Sigmoid colon (tissue), 7 donors: Measurements from ENCODE around the gene CPZ. TPM values are rescaled to one million over a fixed set of nuclear protein-coding genes. Genes with fewer than 3 reads are reported as not detected.
A peak's percentile ranks its signal among the peaks of the same experiment; 100 is the strongest.
"Not testable (repeated sequence)": the region's sequence is repeated elsewhere in the genome, so short reads cannot be mapped to it uniquely, and the experiment has no call there.

Experiments used
- DNase-seq: peaks from one replicate; pipeline ENCODE4 v3.0.0-alpha.2; 2019
- H3K27ac ChIP-seq, 4 donors: fragments of 200-600 bp; sonication (generic); one replicate each; pipeline ENCODE4 v1.5.1; 2016 to 2019; ENCODE audit warnings: mild to moderate bottlenecking in 1 of 4
- H3K27me3 ChIP-seq, 3 donors: fragments of 200-600 bp; sonication (generic); one replicate each; pipeline ENCODE4 v1.5.1; 2019; ENCODE audit warnings: mild to moderate bottlenecking in 1 of 3
- H3K36me3 ChIP-seq, 4 donors: fragments of 200-600 bp; sonication (generic); one replicate each; pipeline ENCODE4 v1.5.1; 2016 to 2019
- H3K4me1 ChIP-seq, 4 donors: fragments of 200-600 bp; sonication (generic); one replicate each; pipeline ENCODE4 v1.5.1; 2017 to 2019
- H3K4me3 ChIP-seq, 4 donors: fragments of 200-600 bp; sonication (generic); one replicate each; pipeline ENCODE4 v1.5.1; 2017 to 2019; ENCODE audit warnings: mild to moderate bottlenecking in 2 of 4, moderate library complexity in 1 of 4
- H3K9me3 ChIP-seq, 4 donors: fragments of 200-600 bp in 3 of 4; sonication (generic) in 3 of 4; one replicate each; pipeline versions ENCODE4 v1.5.1 to v1.6.1; 2013 to 2019
- EP300 ChIP-seq, 4 donors: sonication (generic); formaldehyde crosslinking; IDR thresholded peaks; one replicate each; pipeline ENCODE4 v1.6.1; 2017; ENCODE audit warnings: antibody characterized with exemption in 4 of 4
- POLR2A ChIP-seq, 2 donors: fragments of 450-650 bp; IDR thresholded peaks; one replicate each; pipeline ENCODE4 v1.6.1; 2016; ENCODE audit warnings: antibody characterized with exemption in 2 of 2, mild to moderate bottlenecking in 2 of 2, moderate library complexity in 2 of 2
- POLR2AphosphoS5 ChIP-seq, 4 donors: sonication (generic); formaldehyde crosslinking; IDR thresholded peaks; one replicate each; pipeline ENCODE4 v1.6.1; 2017; ENCODE audit warnings: antibody characterized with exemption in 4 of 4
- WGBS, 2 donors: extraction: QIAGEN DNeasy Blood & Tissue Kit; methylation state at CpG; one replicate each; pipeline ENCODE4 v1.1.7; 2013; 5-methylcytosine and 5-hydroxymethylcytosine counted together
- intact Hi-C: fragments of 100-400 bp; cut with DNase I; formaldehyde crosslinking; loops from one replicate; pipeline ENCODE4 v1.15.1; 2023
- polyA plus RNA-seq, 3 donors: library from polyadenylated mRNA; stranded (reverse); fragments of 200-250 nt; gene quantifications; one replicate each; pipeline ENCODE4 v1.2.3, GENCODE V29; 2013
- total RNA-seq, 4 donors: library from RNA; depleted of rRNA; stranded (reverse); fragments of >200 nt; gene quantifications; one replicate each; pipeline ENCODE4 v1.1.0, GENCODE V29; 2016
- TF ChIP-seq, protein P1 (sequence below), 4 experiments: fragments of 450-650 bp in 3 of 4; fragments of 200-600 bp in 1 of 4; IDR thresholded peaks; one replicate each; pipeline ENCODE4 v1.5.1; 2016 to 2019; ENCODE audit warnings: antibody characterized with exemption in 4 of 4, mild to moderate bottlenecking in 3 of 4, moderate library complexity in 2 of 4
- donor health status: healthy with polysubstance abuse.
- donor health status: Bipolar disorder and iron deficiency.
- donor health status: healthy.

The CPZ gene
- total and polyA plus RNA-seq, 7 donors, result 0.46 to 8.3 (median 1.8) TPM

DNA sequence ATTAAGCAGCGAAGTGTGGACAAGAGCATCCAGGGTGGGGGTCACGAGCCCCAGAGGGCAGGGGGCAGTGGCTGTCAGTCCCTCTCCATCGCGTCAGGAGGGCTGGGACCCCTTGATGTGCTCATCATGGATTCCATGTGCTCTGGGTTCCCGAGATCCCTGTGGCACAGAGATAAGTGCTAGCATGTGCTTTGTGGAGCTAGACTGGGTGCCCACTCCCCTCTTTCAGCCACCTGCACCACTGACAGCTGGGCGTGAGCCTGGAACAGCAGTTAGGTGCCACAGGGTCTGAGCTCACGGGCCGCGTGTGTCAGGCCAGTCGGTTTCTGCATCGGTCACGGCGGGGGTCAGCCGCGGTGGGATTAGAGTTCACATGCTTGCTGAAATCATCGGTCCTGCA lies 24.3 kb downstream of the CPZ start:
- Histone ChIP-seq H3K27me3 (no peaks in the 10 kb centered on the region), H3K36me3 (no peaks in the 10 kb centered on the region), H3K4me3 (no peak overlapping the region), H3K9me3 (no peaks in the 10 kb centered on the region), H3K4me1 (no peaks in the 10 kb centered on the region), H3K27ac (no peak overlapping the region)
- no peak for TF ChIP-seq EP300 (IDR thresholded peaks at IDR 0.05)
- no peak for TF ChIP-seq POLR2AphosphoS5 (IDR thresholded peaks at IDR 0.05)
- TF ChIP-seq, protein P1, sequence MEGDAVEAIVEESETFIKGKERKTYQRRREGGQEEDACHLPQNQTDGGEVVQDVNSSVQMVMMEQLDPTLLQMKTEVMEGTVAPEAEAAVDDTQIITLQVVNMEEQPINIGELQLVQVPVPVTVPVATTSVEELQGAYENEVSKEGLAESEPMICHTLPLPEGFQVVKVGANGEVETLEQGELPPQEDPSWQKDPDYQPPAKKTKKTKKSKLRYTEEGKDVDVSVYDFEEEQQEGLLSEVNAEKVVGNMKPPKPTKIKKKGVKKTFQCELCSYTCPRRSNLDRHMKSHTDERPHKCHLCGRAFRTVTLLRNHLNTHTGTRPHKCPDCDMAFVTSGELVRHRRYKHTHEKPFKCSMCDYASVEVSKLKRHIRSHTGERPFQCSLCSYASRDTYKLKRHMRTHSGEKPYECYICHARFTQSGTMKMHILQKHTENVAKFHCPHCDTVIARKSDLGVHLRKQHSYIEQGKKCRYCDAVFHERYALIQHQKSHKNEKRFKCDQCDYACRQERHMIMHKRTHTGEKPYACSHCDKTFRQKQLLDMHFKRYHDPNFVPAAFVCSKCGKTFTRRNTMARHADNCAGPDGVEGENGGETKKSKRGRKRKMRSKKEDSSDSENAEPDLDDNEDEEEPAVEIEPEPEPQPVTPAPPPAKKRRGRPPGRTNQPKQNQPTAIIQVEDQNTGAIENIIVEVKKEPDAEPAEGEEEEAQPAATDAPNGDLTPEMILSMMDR (IDR thresholded peaks at IDR 0.05), result no peak
- no peak for TF ChIP-seq POLR2A (IDR thresholded peaks at IDR 0.05)
- intact Hi-C loops, result no loop called here
- peak; percentile 40 for DNase-seq
- WGBS, 2 donors, result 74 to 90% methylated on average over 16 of the region's 16 CpGs

DNA sequence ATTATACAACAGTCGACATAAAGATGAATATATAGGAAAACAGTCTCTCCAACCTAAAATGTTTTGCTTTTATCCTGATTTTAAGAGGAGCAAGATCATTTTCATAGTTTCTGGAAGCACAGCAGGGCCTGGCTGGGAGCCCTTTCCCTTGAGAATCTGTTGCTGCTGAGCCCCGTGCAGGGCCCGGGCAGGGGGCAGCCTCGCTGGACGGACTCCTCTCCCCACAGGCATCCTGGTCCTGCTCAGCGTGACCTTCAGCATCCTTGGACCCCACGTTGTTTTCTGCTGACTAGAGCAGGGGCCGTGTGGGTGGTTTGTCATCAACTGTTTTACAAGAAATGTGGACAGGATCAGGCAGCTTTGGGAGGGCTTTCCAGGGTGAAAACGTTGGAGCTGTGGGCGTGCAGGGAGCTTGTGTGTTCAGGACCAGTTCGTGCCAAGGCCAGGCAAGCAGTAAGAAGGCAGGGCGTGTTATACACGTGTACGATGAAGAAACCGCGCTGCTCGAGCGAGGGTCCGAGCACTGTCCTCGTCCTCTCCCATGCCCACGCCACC lies 25.0 kb downstream of the CPZ start:
- H3K4me1 ChIP-seq, result no peaks in the 10 kb centered on the region
- H3K9me3 ChIP-seq, result no peaks in the 10 kb centered on the region
- intact Hi-C loops, result no loop called here
- H3K4me3 ChIP-seq, result no peak overlapping the region
- H3K27me3 ChIP-seq, result no peaks in the 10 kb centered on the region
- no peaks in the 10 kb centered on the region for H3K36me3 ChIP-seq
- DNase-seq, result peak; percentile 42
- TF ChIP-seq, protein P1 (IDR thresholded peaks at IDR 0.05), result no peak
- no peak overlapping the region for H3K27ac ChIP-seq
- WGBS, 2 donors, result 77 to 80% methylated on average over 21 of the region's 21 CpGs

DNA sequence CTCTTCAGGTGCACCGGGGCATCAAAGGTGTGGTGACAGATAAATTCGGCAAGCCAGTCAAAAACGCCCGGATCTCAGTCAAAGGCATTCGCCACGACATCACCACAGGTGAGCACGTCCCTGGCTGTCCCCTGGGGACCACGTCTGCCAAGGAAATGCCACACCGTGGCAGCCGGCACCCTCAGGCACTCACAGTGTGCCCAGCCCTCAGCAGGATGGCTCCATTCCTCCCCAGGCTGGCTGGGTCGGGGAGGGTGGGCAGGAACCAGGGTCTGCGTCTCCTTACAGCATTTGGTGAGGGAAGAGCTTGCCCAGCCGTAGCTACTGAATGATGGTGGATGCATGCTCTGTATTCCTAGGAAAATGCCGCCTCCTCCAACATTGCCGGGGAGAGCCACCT lies 25.9 kb downstream of the CPZ start:
- WGBS, 2 donors, result 85 to 91% methylated on average over 15 of the region's 15 CpGs
- Histone ChIP-seq H3K9me3 (no peaks in the 10 kb centered on the region), H3K4me1 (no peaks in the 10 kb centered on the region), H3K27me3 (no peaks in the 10 kb centered on the region), H3K4me3 (no peak overlapping the region), H3K36me3 (no peaks in the 10 kb centered on the region), H3K27ac (no peak overlapping the region)
- TF ChIP-seq EP300 (IDR thresholded peaks at IDR 0.05), result no peak
- no peak for TF ChIP-seq POLR2A (IDR thresholded peaks at IDR 0.05)
- TF ChIP-seq, protein P1 (IDR thresholded peaks at IDR 0.05), result no peak
- no peak for TF ChIP-seq POLR2AphosphoS5 (IDR thresholded peaks at IDR 0.05)
- intact Hi-C loops, result no loop called here
- DNase-seq, result peak; percentile 27

DNA sequence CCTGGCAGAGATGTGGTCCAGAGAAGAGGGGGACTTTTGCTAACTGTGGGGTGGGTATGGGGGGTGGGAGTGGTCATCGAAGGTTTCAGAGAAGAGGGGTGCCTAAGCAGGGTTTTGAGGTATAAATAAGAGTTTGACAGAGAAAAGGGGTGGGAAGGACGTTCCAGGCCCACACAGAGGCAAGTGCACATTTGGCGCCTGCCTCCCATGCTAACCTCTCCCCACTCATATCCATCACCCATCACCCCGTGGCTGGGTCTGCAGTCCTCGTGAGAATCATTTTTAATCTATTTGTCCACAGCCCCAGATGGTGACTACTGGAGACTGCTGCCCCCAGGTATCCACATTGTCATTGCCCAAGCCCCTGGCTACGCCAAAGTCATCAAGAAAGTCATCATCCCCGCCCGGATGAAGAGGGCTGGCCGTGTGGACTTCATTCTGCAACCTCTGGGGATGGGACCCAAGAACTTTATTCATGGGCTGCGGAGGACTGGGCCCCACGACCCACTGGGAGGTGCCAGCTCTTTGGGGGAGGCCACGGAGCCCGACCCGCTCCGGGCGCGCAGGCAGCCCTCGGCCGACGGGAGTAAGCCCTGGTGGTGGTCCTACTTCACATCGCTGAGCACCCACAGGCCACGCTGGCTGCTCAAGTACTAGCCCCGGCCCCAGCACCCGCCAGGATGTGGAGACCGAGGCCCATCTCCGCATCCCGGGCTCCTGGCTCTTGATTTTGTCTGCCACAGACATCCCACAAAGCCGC lies 26.6 kb downstream of the CPZ start:
- peak; percentile 39 for DNase-seq
- H3K27me3 ChIP-seq, result no peaks in the 10 kb centered on the region
- no peak overlapping the region for H3K4me3 ChIP-seq
- H3K4me1 ChIP-seq, result no peaks in the 10 kb centered on the region
- intact Hi-C loops, result no loop called here
- H3K27ac ChIP-seq, result no peak overlapping the region
- no peaks in the 10 kb centered on the region for H3K36me3 ChIP-seq
- TF ChIP-seq POLR2A (IDR thresholded peaks at IDR 0.05) (no peak), POLR2AphosphoS5 (IDR thresholded peaks at IDR 0.05) (no peak), EP300 (IDR thresholded peaks at IDR 0.05) (no peak)
- TF ChIP-seq, protein P1 (IDR thresholded peaks at IDR 0.05), result no peak
- 86 to 90% methylated on average over 28 of the region's 28 CpGs for WGBS, 2 donors
- H3K9me3 ChIP-seq, result no peaks in the 10 kb centered on the region

DNA sequence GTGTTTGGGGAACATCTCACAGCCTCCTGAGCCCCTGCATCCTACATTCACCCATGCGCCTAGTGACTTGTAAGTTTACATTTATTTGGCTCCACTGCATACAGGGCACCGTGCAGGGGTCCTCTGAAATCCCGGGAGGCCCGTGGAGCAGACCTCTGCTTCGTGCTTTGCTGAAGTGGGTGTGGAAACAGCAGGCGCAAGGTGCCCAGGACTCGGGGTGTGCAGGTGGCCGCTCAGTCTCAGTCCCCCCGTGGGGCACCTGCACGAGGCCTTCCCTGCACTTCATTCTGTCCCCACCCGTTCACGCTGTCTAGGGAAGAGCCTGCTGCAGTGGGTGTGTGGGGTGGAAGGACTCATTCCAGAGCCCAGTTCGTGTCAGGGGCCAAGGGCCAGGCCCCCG lies 28.6 kb downstream of the CPZ start:
- H3K36me3 ChIP-seq, H3K4me1 ChIP-seq, H3K4me3 ChIP-seq, H3K27ac ChIP-seq, H3K9me3 ChIP-seq, H3K27me3 ChIP-seq, DNase-seq, intact Hi-C loops: not testable (repeated sequence)
- 89 to 90% methylated on average over 6 to 13 of the region's 14 CpGs for WGBS, 2 donors

DNA sequence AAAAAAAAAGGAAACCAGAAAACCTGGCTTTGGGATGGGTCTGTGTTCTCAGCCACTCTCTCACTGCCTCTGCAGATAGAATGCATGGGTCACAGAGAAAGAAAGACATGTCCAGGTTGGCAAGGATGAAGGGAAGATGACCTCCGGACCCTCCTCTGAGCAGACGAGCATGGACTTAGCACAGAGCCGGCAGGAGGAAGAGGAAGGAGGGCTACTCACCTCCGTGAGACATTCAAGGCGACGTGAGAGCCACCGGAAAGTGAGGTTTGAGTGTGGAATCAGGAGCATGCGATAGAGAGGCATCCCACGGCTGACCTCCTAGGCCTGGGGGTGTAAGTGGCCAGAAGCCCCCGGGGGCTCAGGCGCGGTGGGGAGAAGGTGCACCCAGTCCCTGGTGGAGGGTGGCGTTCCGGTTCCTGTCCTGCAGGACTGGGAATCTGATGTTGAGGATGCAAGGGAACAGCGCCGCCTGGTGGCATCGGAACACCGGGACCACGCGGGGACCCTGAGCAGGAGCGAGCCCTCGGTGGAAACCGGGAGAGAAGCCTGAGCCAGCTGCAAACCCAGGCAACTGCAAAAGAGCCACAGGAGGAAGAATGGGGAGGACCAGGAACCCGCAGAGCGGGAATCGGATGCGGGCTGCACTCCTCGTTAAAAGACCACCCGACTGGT lies 32.2 kb downstream of the CPZ start:
- no CpG with 5 or more reads among the region's 29 CpGs for WGBS, 2 donors
- H3K27me3 ChIP-seq, H3K9me3 ChIP-seq, H3K4me3 ChIP-seq, H3K4me1 ChIP-seq, H3K27ac ChIP-seq, intact Hi-C loops, H3K36me3 ChIP-seq, DNase-seq: not testable (repeated sequence)

DNA sequence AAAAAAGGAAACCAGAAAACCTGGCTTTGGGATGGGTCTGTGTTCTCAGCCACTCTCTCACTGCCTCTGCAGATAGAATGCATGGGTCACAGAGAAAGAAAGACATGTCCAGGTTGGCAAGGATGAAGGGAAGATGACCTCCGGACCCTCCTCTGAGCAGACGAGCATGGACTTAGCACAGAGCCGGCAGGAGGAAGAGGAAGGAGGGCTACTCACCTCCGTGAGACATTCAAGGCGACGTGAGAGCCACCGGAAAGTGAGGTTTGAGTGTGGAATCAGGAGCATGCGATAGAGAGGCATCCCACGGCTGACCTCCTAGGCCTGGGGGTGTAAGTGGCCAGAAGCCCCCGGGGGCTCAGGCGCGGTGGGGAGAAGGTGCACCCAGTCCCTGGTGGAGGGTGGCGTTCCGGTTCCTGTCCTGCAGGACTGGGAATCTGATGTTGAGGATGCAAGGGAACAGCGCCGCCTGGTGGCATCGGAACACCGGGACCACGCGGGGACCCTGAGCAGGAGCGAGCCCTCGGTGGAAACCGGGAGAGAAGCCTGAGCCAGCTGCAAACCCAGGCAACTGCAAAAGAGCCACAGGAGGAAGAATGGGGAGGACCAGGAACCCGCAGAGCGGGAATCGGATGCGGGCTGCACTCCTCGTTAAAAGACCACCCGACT lies 37.8 kb downstream of the CPZ start:
- H3K27ac ChIP-seq, H3K9me3 ChIP-seq, DNase-seq, H3K27me3 ChIP-seq, H3K4me3 ChIP-seq, H3K36me3 ChIP-seq, H3K4me1 ChIP-seq, intact Hi-C loops: not testable (repeated sequence)
- no CpG with 5 or more reads among the region's 29 CpGs for WGBS, 2 donors

DNA sequence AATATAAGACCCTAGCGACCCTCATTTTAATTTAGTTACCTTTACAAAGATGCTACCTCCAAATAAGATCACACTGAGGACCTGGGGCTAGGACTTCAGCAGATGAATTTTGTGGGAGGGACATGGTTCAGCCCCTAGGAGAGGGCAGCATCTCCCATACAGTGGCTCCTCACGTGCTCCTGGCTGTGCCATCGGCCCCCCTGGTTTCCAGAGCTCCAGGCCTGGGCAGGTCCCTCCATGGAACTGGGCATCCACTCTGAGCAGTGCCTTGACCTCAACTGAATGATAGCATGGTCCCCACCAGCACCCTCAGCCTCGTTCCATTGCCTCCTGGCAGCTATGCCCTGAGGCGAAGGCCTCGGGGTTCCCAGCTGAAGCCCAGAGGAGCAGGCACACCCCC lies 39.3 kb downstream of the CPZ start:
- peak; percentile 28 for DNase-seq
- WGBS, 2 donors, result 92 to 93% methylated on average over 2 to 5 of the region's 6 CpGs
- H3K4me1 ChIP-seq, intact Hi-C loops, H3K9me3 ChIP-seq, H3K27me3 ChIP-seq, H3K27ac ChIP-seq, H3K4me3 ChIP-seq, H3K36me3 ChIP-seq: not testable (repeated sequence)
